Immature natural killer cell (primary cell): ENCODE measurements around the gene APOL1. TPM values are rescaled to one million over a fixed set of nuclear protein-coding genes. Genes with fewer than 3 reads are reported as not detected.
"Not testable (repeated sequence)": the region's sequence is repeated elsewhere in the genome, so short reads cannot be mapped to it uniquely, and the experiment has no call there.

Source experiments
- DNase-seq, 3 donors: peaks; one replicate each; pipeline ENCODE4 v3.0.0; 2022; ENCODE audit warnings: mixed read lengths in 1 of 3
- H3K27ac Mint-ChIP-seq, 6 donors: one replicate each; pipeline ENCODE4 v1.8.0; 2020; ENCODE audit warnings: mixed read lengths in 6 of 6, mild to moderate bottlenecking in 5 of 6, inconsistent platforms in 4 of 6, moderate library complexity in 3 of 6
- H3K27me3 Mint-ChIP-seq, 3 donors: one replicate each; pipeline ENCODE4 v1.8.0; 2020 to 2021; ENCODE audit warnings: low read depth in 3 of 3, mild to moderate bottlenecking in 3 of 3, mixed read lengths in 3 of 3, moderate library complexity in 3 of 3, inconsistent platforms in 1 of 3
- H3K36me3 Mint-ChIP-seq, 3 donors: one replicate each; pipeline ENCODE4 v1.8.0; 2020; ENCODE audit warnings: mixed read lengths in 3 of 3, inconsistent platforms in 2 of 3, mild to moderate bottlenecking in 2 of 3
- H3K4me1 Mint-ChIP-seq, 2 donors: one replicate each; pipeline ENCODE4 v1.8.0; 2020; ENCODE audit warnings: inconsistent platforms in 2 of 2, mild to moderate bottlenecking in 2 of 2, mixed read lengths in 2 of 2, moderate library complexity in 1 of 2
- H3K4me3 Mint-ChIP-seq, 5 donors: one replicate each; pipeline ENCODE4 v1.8.0; 2020; ENCODE audit warnings: mild to moderate bottlenecking in 5 of 5, mixed read lengths in 5 of 5, inconsistent platforms in 3 of 5, moderate library complexity in 3 of 5
- H3K9me3 Mint-ChIP-seq, 6 donors: one replicate each; pipeline ENCODE4 v1.8.0; 2020; ENCODE audit warnings: mild to moderate bottlenecking in 6 of 6, mixed read lengths in 6 of 6, inconsistent platforms in 4 of 6, moderate library complexity in 3 of 6
- polyA plus RNA-seq, 3 donors: library from polyadenylated mRNA; unstranded; fragments of 300-500 nt; fragmentation: Illumina TruSeq; gene quantifications; one replicate each; pipeline ENCODE4 v1.2.3, GENCODE V29; 2021

The APOL1 gene
- polyA plus RNA-seq, 3 donors from 2014 or later: 8.7 to 65.8 (median 14.8) TPM

DNA sequence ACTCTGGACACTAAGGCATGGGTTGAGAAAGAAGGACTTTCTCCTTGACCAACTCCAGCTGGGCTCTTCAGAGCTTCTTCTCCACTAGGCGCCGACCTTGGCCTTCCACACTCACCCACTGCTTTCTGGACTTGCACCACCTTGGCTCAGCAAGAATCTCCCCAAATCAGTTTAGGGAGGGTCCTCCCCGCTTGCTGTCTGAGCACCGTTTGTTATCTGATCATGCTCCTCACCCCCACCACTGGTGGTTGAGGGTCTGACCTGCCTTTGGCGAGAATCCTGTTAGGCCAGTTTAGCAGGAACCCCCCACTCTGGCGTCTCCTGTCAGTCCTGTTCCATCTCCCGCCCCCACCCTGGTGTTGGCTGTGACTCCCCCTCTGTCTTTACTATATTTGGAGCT, 24.0 kb upstream of the APOL1 start:
- Mint-ChIP-seq H3K9me3 (no peaks in the 10 kb centered on the region), H3K4me3 (no peak overlapping the region), H3K27me3 (peaks cover 0 to 4% (median 2%) of the 10 kb centered on the region in 3 donors), H3K4me1 (peaks cover 5 to 15% of the 10 kb centered on the region in 2 donors), H3K27ac (peak overlapping the region in 3 of 6 donors; percentile 39 to 74 (median 64)), H3K36me3 (peaks cover 21 to 50% (median 34%) of the 10 kb centered on the region in 3 donors)
- no peak for DNase-seq

DNA sequence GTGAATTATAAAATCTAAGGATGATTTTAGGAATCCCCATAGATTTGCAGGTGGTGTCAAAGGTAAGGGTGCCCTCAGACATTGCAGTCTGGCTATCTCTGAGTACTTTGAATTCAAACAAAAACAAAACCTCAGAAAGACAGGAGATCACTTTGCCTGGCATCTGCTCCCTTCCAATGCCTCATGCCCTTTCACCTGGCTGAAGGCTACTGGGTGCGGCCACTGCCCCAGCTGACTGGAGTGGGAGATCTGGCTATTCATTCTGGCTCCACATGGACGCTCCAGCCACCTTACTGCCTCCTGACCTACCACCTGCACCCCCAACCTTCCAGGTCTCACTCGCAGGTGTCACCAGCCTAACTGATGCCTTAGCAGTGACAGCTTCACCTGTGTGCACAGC, 23.3 kb upstream of the APOL1 start:
- Mint-ChIP-seq H3K36me3 (peaks cover 27 to 55% (median 41%) of the 10 kb centered on the region in 3 donors), H3K4me1 (peaks cover 10 to 22% of the 10 kb centered on the region in 2 donors), H3K27ac (peak overlapping the region in 3 of 6 donors; percentile 57 to 74 (median 64))
- not testable (repeated sequence) for H3K9me3 Mint-ChIP-seq, DNase-seq, H3K27me3 Mint-ChIP-seq, H3K4me3 Mint-ChIP-seq

DNA sequence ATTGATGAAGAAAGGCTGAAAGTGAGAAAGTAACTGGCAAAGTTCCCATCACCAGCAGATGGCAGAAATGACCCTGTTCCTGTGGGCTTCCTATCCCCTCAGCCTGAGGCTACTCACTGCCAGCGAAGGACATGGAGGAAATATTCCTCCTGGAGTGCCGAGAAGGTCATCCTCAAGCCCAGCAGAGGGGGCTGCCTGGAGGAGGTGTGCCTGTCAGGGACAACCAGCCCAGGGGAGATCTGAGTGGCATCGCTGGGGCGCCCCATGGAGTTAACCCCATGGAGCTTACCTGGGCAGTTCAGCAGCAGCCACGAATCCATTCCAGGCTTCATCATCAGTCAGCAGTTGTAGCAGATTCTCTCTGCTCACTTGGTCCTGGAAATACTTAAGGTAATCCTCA, 21.9 kb upstream of the APOL1 start:
- Mint-ChIP-seq H3K4me1 (peaks cover 24 to 36% of the 10 kb centered on the region in 2 donors), H3K27ac (peak overlapping the region in 2 of 6 donors; percentile 14 to 46)
- not testable (repeated sequence) for H3K4me3 Mint-ChIP-seq

DNA sequence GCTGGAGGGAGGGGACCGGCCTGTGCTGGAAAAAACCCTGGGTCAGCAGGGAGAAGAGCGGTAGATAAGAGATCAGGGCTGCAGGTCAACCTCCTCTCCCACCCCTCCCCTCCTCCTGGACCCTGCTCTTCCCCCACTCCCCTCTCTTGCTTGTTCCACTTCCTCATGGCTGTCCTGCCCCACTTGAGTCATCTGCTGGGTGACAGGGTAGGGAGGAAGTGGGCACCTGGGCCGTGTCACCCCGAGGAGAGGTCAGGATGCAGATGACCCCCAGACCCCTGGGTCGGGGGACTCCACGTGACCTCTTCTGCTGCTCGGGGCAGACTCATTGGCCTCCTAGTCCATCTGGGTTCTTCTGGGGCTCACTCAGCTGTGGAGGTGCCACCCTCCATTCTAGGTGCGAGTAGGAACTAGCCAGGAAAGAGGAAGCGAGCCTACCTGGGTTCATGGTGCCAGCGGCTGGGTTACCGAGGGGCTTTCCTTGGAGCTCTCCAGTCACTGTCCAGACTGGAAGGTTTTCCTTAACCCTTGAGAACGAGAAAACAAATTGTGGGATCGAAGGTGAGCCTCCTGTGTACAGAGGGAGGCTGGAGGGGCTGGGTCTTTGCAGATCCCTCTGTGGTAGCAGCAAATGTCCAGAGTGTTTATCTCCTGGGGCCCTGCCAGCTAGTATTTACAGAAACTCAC, 20.1 kb upstream of the APOL1 start:
- Mint-ChIP-seq H3K4me1 (peaks cover 40 to 54% of the 10 kb centered on the region in 2 donors), H3K27ac (peak overlapping the region in 4 of 6 donors; percentile 24 to 48 (median 39)), H3K4me3 (no peak overlapping the region), H3K9me3 (no peaks in the 10 kb centered on the region), H3K36me3 (peaks cover 43 to 65% (median 52%) of the 10 kb centered on the region in 3 donors), H3K27me3 (peaks cover 0 to 5% (median 0%) of the 10 kb centered on the region in 3 donors)
- DNase-seq: no peak

More for the DNA sequence above, 21.9 kb upstream of the APOL1 start:
- H3K9me3 Mint-ChIP-seq, H3K27me3 Mint-ChIP-seq, DNase-seq: not testable (repeated sequence)
- H3K36me3 Mint-ChIP-seq: peaks cover 39 to 68% (median 55%) of the 10 kb centered on the region in 3 donors

DNA sequence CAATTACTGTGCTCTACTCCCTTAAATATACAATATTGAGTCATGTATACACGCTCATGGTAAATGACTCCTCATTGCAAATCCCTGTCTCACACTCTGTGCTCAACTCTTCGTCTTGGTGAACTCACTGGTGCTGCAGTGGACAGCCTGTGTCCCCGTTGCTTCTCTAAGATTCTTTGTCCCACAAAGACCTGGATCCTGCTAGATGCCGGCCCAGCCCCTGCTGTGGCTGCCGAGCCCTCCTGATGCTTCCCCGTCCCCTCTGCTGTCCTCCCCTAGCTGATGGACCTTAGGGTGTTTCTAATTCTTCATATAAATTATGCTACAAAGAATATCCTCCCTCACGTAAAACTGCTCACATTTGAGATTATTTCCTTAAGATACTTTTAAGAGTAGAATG, 19.1 kb upstream of the APOL1 start:
- H3K4me3 Mint-ChIP-seq: no peak overlapping the region
- no peak for DNase-seq
- peaks cover 0 to 5% (median 0%) of the 10 kb centered on the region in 3 donors for H3K27me3 Mint-ChIP-seq
- peaks cover 42 to 61% (median 44%) of the 10 kb centered on the region in 3 donors for H3K36me3 Mint-ChIP-seq
- H3K27ac Mint-ChIP-seq: peak overlapping the region in 2 of 6 donors; percentile 30 to 65
- no peaks in the 10 kb centered on the region for H3K9me3 Mint-ChIP-seq
- H3K4me1 Mint-ChIP-seq: peaks cover 49 to 63% of the 10 kb centered on the region in 2 donors

GRCh38 chr22:36234213-36234612, 18.7 kb upstream of the APOL1 start:
- Mint-ChIP-seq H3K27ac (peak overlapping the region in 5 of 6 donors; percentile 23 to 65 (median 51)), H3K27me3 (peaks cover 0 to 5% (median 3%) of the 10 kb centered on the region in 3 donors), H3K4me1 (peaks cover 52 to 67% of the 10 kb centered on the region in 2 donors), H3K4me3 (no peak overlapping the region), H3K9me3 (no peaks in the 10 kb centered on the region), H3K36me3 (peaks cover 40 to 61% (median 43%) of the 10 kb centered on the region in 3 donors)
- DNase-seq: no peak

- peaks cover 36 to 57% (median 45%) of the 10 kb centered on the region in 3 donors for H3K36me3 Mint-ChIP-seq
These were observed 18.0 kb upstream of the APOL1 start for GRCh38 chr22:36234919-36235318.

GRCh38 chr22:36235585-36235984, 17.3 kb upstream of the APOL1 start:
- Mint-ChIP-seq H3K27me3 (peaks cover 0 to 8% (median 5%) of the 10 kb centered on the region in 3 donors), H3K4me3 (peak overlapping the region; percentile 51 to 100 (median 66)), H3K36me3 (peaks cover 36 to 57% (median 42%) of the 10 kb centered on the region in 3 donors), H3K9me3 (no peaks in the 10 kb centered on the region), H3K4me1 (peaks cover 62 to 78% of the 10 kb centered on the region in 2 donors), H3K27ac (peak overlapping the region in 5 of 6 donors; percentile 65 to 99 (median 85))
- DNase-seq: no peak

More at GRCh38 chr22:36234919-36235318, 18.0 kb upstream of the APOL1 start:
- Mint-ChIP-seq H3K9me3 (no peaks in the 10 kb centered on the region), H3K27me3 (peaks cover 0 to 8% (median 5%) of the 10 kb centered on the region in 3 donors), H3K27ac (peak overlapping the region; percentile 27 to 71 (median 61)), H3K4me3 (peak overlapping the region in 2 of 5 donors; percentile 4 to 88), H3K4me1 (peaks cover 59 to 75% of the 10 kb centered on the region in 2 donors)
- no peak for DNase-seq

GRCh38 chr22:36236388-36237319, 16.3 kb upstream of the APOL1 start:
- DNase-seq: no peak
- H3K4me3 Mint-ChIP-seq: peak overlapping the region; percentile 93 to 100 (median 99)
- H3K9me3 Mint-ChIP-seq: no peaks in the 10 kb centered on the region
- H3K27me3 Mint-ChIP-seq: peaks cover 0 to 8% (median 5%) of the 10 kb centered on the region in 3 donors
- H3K4me1 Mint-ChIP-seq: peaks cover 62 to 78% of the 10 kb centered on the region in 2 donors
- peaks cover 29 to 50% (median 37%) of the 10 kb centered on the region in 3 donors for H3K36me3 Mint-ChIP-seq
- peak overlapping the region; percentile 96 to 99 (median 99) for H3K27ac Mint-ChIP-seq

GRCh38 chr22:36237462-36238372, 15.2 kb upstream of the APOL1 start:
- H3K27ac Mint-ChIP-seq: peak overlapping the region; percentile 96 to 99 (median 99)
- peaks cover 59 to 72% of the 10 kb centered on the region in 2 donors for H3K4me1 Mint-ChIP-seq
- peaks cover 26 to 42% (median 31%) of the 10 kb centered on the region in 3 donors for H3K36me3 Mint-ChIP-seq
- peak; percentile 20 to 29 (median 26) for DNase-seq
- peaks cover 0 to 8% (median 5%) of the 10 kb centered on the region in 3 donors for H3K27me3 Mint-ChIP-seq
- peaks cover 0 to 5% (median 0%) of the 10 kb centered on the region in 6 donors for H3K9me3 Mint-ChIP-seq
- peak overlapping the region; percentile 93 to 100 (median 99) for H3K4me3 Mint-ChIP-seq

DNA sequence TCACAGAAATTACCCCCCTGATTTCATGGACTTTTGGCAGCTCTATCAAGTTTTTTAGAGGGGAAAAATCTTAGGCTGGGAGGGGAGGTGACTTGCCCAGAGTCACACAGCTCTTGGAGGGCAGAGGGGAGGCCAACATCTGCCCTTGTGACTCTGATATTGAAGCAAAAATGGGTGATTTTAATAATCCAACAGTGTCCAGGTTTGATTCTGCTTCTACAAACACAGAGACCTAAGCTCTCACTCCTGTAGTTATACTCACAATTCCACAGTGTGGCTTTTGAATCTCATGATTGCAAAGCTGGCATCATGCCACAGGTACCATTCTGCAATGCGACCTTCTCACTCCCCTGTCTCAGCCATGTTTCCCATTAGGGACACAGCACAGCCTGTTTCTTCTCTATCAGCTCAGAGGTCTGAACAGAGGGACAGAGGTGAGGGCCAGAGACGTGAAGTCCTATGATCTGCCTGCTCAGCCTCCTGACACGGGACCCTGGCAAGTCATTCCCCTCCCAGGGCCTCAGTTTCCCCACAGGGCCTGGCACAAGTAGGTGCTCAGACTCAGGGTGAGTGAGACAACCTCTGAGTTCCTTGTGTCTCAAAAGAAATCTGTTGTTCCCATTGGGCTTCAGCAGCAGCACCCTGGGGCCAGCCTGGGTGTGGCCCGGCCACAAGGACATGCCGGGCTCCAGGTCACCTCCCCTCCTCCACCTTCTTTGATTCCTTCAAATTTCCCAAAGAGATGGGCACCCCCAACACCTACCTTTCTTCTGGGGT, 14.4 kb upstream of the APOL1 start:
- Mint-ChIP-seq H3K4me1 (peaks cover 59 to 67% of the 10 kb centered on the region in 2 donors), H3K27me3 (peaks cover 0 to 11% (median 8%) of the 10 kb centered on the region in 3 donors), H3K27ac (peak overlapping the region; percentile 96 to 99 (median 99)), H3K9me3 (peaks cover 0 to 11% (median 1%) of the 10 kb centered on the region in 6 donors), H3K36me3 (peaks cover 26 to 39% (median 31%) of the 10 kb centered on the region in 3 donors), H3K4me3 (peak overlapping the region; percentile 93 to 100 (median 99))
- DNase-seq: no peak

- no peak for DNase-seq
- peak overlapping the region; percentile 93 to 100 (median 99) for H3K4me3 Mint-ChIP-seq
- H3K9me3 Mint-ChIP-seq: peaks cover 0 to 11% (median 1%) of the 10 kb centered on the region in 6 donors
- H3K27ac Mint-ChIP-seq: peak overlapping the region; percentile 96 to 99 (median 99)
- peaks cover 59 to 62% of the 10 kb centered on the region in 2 donors for H3K4me1 Mint-ChIP-seq
- H3K27me3 Mint-ChIP-seq: peaks cover 0 to 9% (median 8%) of the 10 kb centered on the region in 3 donors
- H3K36me3 Mint-ChIP-seq: peaks cover 24 to 34% (median 28%) of the 10 kb centered on the region in 3 donors
These were observed 13.9 kb upstream of the APOL1 start for GRCh38 chr22:36239150-36239400.
